Mesenchymal stem cell (in vitro differentiated cells and primary cell): Measurements from ENCODE around the gene DERL3.
A peak's percentile ranks its signal among the peaks of the same experiment; 100 is the strongest.

Experiments used
- DNase-seq: peaks from one replicate; pipeline ENCODE4 v3.0.0-alpha.2; 2013
- H2AFZ ChIP-seq: one replicate; pipeline ENCODE4 v1.6.1; 2013; ENCODE audit warnings: low read depth, mild to moderate bottlenecking, control low read depth, inconsistent platforms, low read length, moderate library complexity
- H2AK5ac ChIP-seq: 2 replicates; pipeline ENCODE4 v1.6.1; 2013; ENCODE audit warnings: low read length, moderate library complexity, mild to moderate bottlenecking, inconsistent platforms; ENCODE audit not compliant: severe bottlenecking
- H2BK120ac ChIP-seq: one replicate; pipeline ENCODE4 v1.6.1; 2013; ENCODE audit warnings: low read depth, mild to moderate bottlenecking, inconsistent platforms, low read length, moderate library complexity
- H2BK12ac ChIP-seq, 2 experiments: one replicate each; pipeline ENCODE4 v1.6.1; 2013; ENCODE audit warnings: inconsistent platforms in 2 of 2, low read length in 2 of 2, mild to moderate bottlenecking in 2 of 2, moderate library complexity in 2 of 2, control low read depth in 1 of 2
- H2BK15ac ChIP-seq: one replicate; pipeline ENCODE4 v1.6.1; 2013; ENCODE audit warnings: mild to moderate bottlenecking, low read depth, inconsistent platforms; ENCODE audit not compliant: poor library complexity, severe bottlenecking
- H2BK5ac ChIP-seq: 2 replicates; pipeline ENCODE4 v1.6.1; 2013; ENCODE audit warnings: low read depth, mild to moderate bottlenecking, low read length, control low read depth, inconsistent platforms; ENCODE audit not compliant: poor library complexity, severe bottlenecking
- H3K14ac ChIP-seq, 2 experiments: one replicate each; pipeline ENCODE4 v1.6.1; 2013; ENCODE audit warnings: inconsistent platforms in 2 of 2, low read length in 2 of 2, control low read depth in 1 of 2, mild to moderate bottlenecking in 1 of 2, moderate library complexity in 1 of 2
- H3K18ac ChIP-seq, 2 experiments: one replicate each; pipeline ENCODE4 v1.6.1; 2013; ENCODE audit warnings: inconsistent platforms in 2 of 2, low read length in 2 of 2, control low read depth in 1 of 2, low read depth in 1 of 2, mild to moderate bottlenecking in 1 of 2
- H3K23ac ChIP-seq, 2 experiments: one replicate each; pipeline ENCODE4 v1.6.1; 2013; ENCODE audit warnings: inconsistent platforms in 2 of 2, low read length in 2 of 2, mild to moderate bottlenecking in 2 of 2, moderate library complexity in 2 of 2, control low read depth in 1 of 2
- H3K27ac ChIP-seq: 2 replicates; pipeline ENCODE4 v1.5.1; 2013; ENCODE audit warnings: mild to moderate bottlenecking, moderate library complexity, low read length, control low read depth, inconsistent platforms; ENCODE audit not compliant: poor library complexity, severe bottlenecking
- H3K27me3 ChIP-seq, 2 experiments: 2 replicates each; pipeline versions ENCODE4 v1.6.1 to v1.7.0; 2013; ENCODE audit warnings: low read length in 2 of 2, mild to moderate bottlenecking in 2 of 2, moderate library complexity in 2 of 2, control low read depth in 1 of 2, inconsistent platforms in 1 of 2; ENCODE audit not compliant: control insufficient read depth in 1 of 2, insufficient read depth in 1 of 2
- H3K36me3 ChIP-seq, 2 experiments: 2 replicates each; pipeline versions ENCODE4 v1.6.1 to v1.7.0; 2013; ENCODE audit warnings: low read length in 2 of 2, control low read depth in 1 of 2, inconsistent platforms in 1 of 2, low read depth in 1 of 2, mild to moderate bottlenecking in 1 of 2; ENCODE audit not compliant: insufficient read depth in 2 of 2, control insufficient read depth in 1 of 2
- H3K4ac ChIP-seq, 2 experiments: one replicate each; pipeline ENCODE4 v1.6.1; 2013; ENCODE audit warnings: inconsistent platforms in 2 of 2, low read length in 2 of 2, mild to moderate bottlenecking in 2 of 2, moderate library complexity in 2 of 2, control low read depth in 1 of 2, low read depth in 1 of 2
- H3K4me1 ChIP-seq: 2 replicates; pipeline ENCODE4 v1.6.1; 2013; ENCODE audit warnings: low read depth, low read length, control low read depth; ENCODE audit not compliant: control insufficient read depth, insufficient read depth
- H3K4me2 ChIP-seq: 2 replicates; pipeline ENCODE4 v1.6.1; 2013; ENCODE audit warnings: low read length, mild to moderate bottlenecking, inconsistent platforms; ENCODE audit not compliant: poor library complexity, severe bottlenecking
- H3K4me3 ChIP-seq, 2 experiments: 2 replicates each; pipeline versions ENCODE4 v1.5.1 to v1.7.0; 2013; ENCODE audit warnings: low read length in 2 of 2, mild to moderate bottlenecking in 2 of 2, control low read depth in 1 of 2, low read depth in 1 of 2; ENCODE audit not compliant: insufficient read depth in 1 of 2
- H3K79me1 ChIP-seq: replicated peaks from 2 replicates; pipeline ENCODE4 v1.6.1; 2013; ENCODE audit warnings: mild to moderate bottlenecking, control low read depth, low read length, inconsistent platforms; ENCODE audit not compliant: poor library complexity, severe bottlenecking
- H3K9ac ChIP-seq: 2 replicates; pipeline ENCODE4 v1.7.0; 2013; ENCODE audit warnings: mild to moderate bottlenecking, low read length, moderate library complexity
- H3K9me3 ChIP-seq: 2 replicates; pipeline ENCODE4 v1.7.0; 2013; ENCODE audit warnings: mild to moderate bottlenecking, low read length; ENCODE audit not compliant: control insufficient read depth
- H4K8ac ChIP-seq: one replicate; pipeline ENCODE4 v1.6.1; 2013; ENCODE audit warnings: inconsistent platforms, mild to moderate bottlenecking, low read length, moderate library complexity
- H4K91ac ChIP-seq: one replicate; pipeline ENCODE4 v1.6.1; 2013; ENCODE audit warnings: mild to moderate bottlenecking, low read length, inconsistent platforms
- WGBS: methylation state at CpG from one replicate; pipeline ENCODE4 v1.1.7; 2013; ENCODE audit warnings: mixed read lengths; 5-methylcytosine and 5-hydroxymethylcytosine counted together

DERL3 gene

DNA sequence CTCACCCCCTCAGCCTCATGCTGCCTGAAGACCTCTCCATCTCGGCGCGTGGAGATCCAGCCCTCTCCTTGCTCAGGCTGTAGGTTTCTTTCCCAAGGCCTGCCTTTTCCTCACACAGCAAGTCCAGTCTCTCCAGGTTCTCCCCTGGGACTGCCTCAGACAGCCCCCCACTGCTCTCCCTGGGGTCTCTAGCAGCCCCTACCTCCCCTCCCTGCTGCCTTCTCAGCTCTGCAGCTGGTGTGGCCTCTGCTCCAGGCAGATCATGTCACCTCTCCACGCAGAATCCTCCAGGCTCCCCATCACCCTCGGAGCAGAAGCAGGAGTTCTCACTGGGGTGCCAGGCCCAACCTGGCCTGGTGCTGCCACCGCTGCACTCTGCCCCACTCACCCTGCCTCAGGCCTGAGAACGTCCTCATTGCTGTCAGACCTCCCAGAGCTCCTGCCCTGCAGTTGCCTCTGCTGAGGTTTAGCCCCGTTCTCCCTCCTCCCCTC lies 36.9 kb downstream of the DERL3 start:
- H3K14ac ChIP-seq, result peak overlapping the region in 1 of 2 experiments; percentile 28

DNA sequence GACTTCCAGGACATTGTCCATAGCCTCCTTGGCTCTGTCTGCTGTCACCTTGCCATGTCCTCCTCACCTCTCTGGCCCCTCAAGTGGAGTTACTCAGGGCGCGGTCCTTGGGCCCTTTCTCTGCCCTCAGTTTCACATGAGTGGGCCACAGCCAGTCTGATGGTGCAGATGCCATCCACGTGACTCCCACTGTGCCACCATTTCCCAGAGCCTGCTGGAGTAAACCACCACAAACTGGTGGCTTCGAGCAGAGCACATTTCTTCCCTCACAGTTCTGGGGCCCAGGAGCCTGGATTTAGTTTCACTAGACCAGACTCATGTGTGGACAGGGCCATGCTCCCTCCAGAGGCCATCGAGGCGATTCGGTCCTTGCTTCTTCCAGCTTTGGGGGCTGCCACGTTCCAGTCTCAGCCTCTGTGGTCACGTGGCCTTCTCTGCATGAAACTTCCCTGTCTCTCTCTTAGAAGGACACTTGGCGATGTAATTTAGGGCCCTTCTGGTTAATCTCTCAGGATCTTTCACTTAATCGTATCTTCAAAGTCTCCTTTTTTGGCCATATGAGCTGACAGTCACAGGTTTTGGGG lies 37.5 kb downstream of the DERL3 start:
- no peak overlapping the region for H3K4ac ChIP-seq
- H3K18ac ChIP-seq, result no peak overlapping the region
- no peak overlapping the region for H2AK5ac ChIP-seq
- no peak overlapping the region for H4K91ac ChIP-seq
- peaks cover 52% of the 10 kb centered on the region for H3K79me1 ChIP-seq
- H3K14ac ChIP-seq, result no peak overlapping the region
- no peak overlapping the region for H2AFZ ChIP-seq
- H4K8ac ChIP-seq, result no peak overlapping the region
- no peak overlapping the region for H3K9ac ChIP-seq
- H2BK120ac ChIP-seq, result no peak overlapping the region
- H3K36me3 ChIP-seq, result peaks cover 78 to 80% of the 10 kb centered on the region in 2 experiments
- H2BK5ac ChIP-seq, result no peak overlapping the region
- H3K4me1 ChIP-seq, result no peaks in the 10 kb centered on the region
- no peak overlapping the region for H3K4me3 ChIP-seq
- H2BK15ac ChIP-seq, result no peak overlapping the region
- 98% methylated on average over 9 of the region's 11 CpGs for WGBS
- H3K23ac ChIP-seq, result no peak overlapping the region
- H2BK12ac ChIP-seq, result no peak overlapping the region
- no peaks in the 10 kb centered on the region for H3K27me3 ChIP-seq
- H3K9me3 ChIP-seq, result no peaks in the 10 kb centered on the region
- DNase-seq, result no peak
- H3K4me2 ChIP-seq, result no peak overlapping the region
- no peak overlapping the region for H3K27ac ChIP-seq

More for the DNA sequence above, 36.9 kb downstream of the DERL3 start:
- DNase-seq, result no peak
- H2AFZ ChIP-seq, result no peak overlapping the region
- H2BK120ac ChIP-seq, result no peak overlapping the region
- no peak overlapping the region for H3K27ac ChIP-seq
- peaks cover 48% of the 10 kb centered on the region for H3K79me1 ChIP-seq
- H4K91ac ChIP-seq, result no peak overlapping the region
- H3K4ac ChIP-seq, result no peak overlapping the region
- H3K4me3 ChIP-seq, result peak overlapping the region in 1 of 2 experiments; percentile 23
- no peaks in the 10 kb centered on the region for H3K4me1 ChIP-seq
- peaks cover 76 to 80% of the 10 kb centered on the region in 2 experiments for H3K36me3 ChIP-seq
- no peak overlapping the region for H2BK5ac ChIP-seq
- no peak overlapping the region for H2AK5ac ChIP-seq
- H3K27me3 ChIP-seq, result no peaks in the 10 kb centered on the region
- no peak overlapping the region for H3K23ac ChIP-seq
- 99% methylated on average over 8 of the region's 8 CpGs for WGBS
- no peak overlapping the region for H2BK12ac ChIP-seq
- no peaks in the 10 kb centered on the region for H3K9me3 ChIP-seq
- H3K9ac ChIP-seq, result no peak overlapping the region
- H4K8ac ChIP-seq, result no peak overlapping the region
- no peak overlapping the region for H3K18ac ChIP-seq
- H3K4me2 ChIP-seq, result no peak overlapping the region
- no peak overlapping the region for H2BK15ac ChIP-seq

DNA sequence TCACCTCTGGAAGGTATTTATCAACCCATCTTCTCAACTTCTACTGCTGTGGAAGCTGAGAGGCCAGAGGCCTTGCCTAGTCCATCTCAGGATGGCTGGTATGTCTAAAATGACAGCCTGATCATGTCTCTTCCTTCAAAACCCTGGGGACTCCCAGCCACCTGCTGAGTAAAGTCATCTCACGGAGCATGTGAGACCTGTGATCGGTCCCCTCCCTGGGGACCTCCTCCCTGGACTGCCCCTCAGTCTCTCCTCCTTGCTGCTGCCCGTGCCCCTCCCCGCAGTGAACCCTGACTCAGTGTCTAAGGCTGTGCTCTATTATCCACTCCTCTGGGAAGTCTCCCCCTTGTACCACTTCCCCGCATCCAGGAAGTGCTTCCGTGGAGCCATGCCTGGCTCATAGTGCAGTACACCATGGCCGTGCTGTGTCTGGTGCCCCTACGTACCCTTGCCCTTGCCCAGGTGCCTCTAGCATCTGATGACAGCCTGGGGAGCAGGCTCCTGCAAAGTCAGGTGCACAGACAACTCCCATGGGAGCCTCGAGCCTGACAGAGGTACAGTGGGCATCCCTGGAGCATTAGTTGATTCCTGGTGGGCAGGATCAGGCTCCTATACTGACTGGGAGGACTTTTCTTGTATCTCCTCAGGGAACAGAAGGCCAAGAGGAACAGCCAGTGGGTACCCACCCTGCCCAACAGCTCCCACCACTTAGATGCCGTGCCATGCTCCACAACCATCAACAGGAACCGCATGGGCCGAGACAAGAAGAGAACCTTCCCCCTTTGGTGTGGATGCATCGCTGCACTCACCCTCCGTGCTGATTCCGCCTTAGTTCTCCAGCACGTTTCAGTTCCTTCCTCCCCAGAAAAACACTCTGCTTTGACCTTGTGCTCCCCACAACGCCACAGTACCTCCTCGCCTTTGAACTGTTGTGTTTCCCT lies 38.2 kb downstream of the DERL3 start:
- H3K79me1 ChIP-seq, result peaks cover 51% of the 10 kb centered on the region
- no peak overlapping the region for H2BK12ac ChIP-seq
- H3K4ac ChIP-seq, result no peak overlapping the region
- H4K8ac ChIP-seq, result no peak overlapping the region
- H3K9ac ChIP-seq, result no peak overlapping the region
- H3K27ac ChIP-seq, result no peak overlapping the region
- no peak overlapping the region for H2BK15ac ChIP-seq
- peaks cover 80% of the 10 kb centered on the region in 2 experiments for H3K36me3 ChIP-seq
- H2BK5ac ChIP-seq, result no peak overlapping the region
- WGBS, result 97% methylated on average over 18 of the region's 18 CpGs
- H3K9me3 ChIP-seq, result no peaks in the 10 kb centered on the region
- no peak overlapping the region for H2AK5ac ChIP-seq
- no peaks in the 10 kb centered on the region for H3K4me1 ChIP-seq
- no peak overlapping the region for H3K23ac ChIP-seq
- H3K4me3 ChIP-seq, result no peak overlapping the region
- no peak overlapping the region for H2AFZ ChIP-seq
- no peak for DNase-seq
- no peak overlapping the region for H3K14ac ChIP-seq
- H4K91ac ChIP-seq, result no peak overlapping the region
- H3K27me3 ChIP-seq, result no peaks in the 10 kb centered on the region
- no peak overlapping the region for H3K4me2 ChIP-seq
- no peak overlapping the region for H3K18ac ChIP-seq
- H2BK120ac ChIP-seq, result no peak overlapping the region

DNA sequence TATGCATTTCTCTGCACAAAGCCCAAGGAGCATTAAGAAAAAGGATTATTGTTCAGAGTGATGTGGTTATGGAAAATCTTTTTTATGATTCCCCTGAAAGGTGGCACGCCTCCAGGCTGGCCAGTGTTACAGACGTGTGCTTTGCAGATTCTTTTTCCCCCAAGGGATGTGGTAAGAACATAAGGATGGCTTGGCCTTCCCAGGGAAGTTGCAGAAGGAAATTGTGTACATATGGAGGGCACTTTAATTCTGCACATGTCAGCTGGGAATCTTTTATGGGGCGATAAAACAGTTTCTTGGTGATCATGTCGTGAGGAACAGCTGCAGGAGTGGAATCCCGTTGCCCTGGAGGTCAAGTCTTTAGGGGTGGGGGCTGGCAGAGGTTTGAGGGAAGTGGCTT lies 42.3 kb downstream of the DERL3 start:
- Histone ChIP-seq H3K18ac (no peak overlapping the region), H2AFZ (no peak overlapping the region)
- 69% methylated on average over 5 of the region's 5 CpGs for WGBS

More for the DNA sequence above, 42.3 kb downstream of the DERL3 start:
- no peak overlapping the region for H4K8ac ChIP-seq
- no peaks in the 10 kb centered on the region for H3K27me3 ChIP-seq
- H3K4me1 ChIP-seq, result peaks cover 4% of the 10 kb centered on the region
- no peak overlapping the region for H3K4ac ChIP-seq
- no peaks in the 10 kb centered on the region for H3K9me3 ChIP-seq
- H3K27ac ChIP-seq, result no peak overlapping the region
- H2BK15ac ChIP-seq, result no peak overlapping the region
- H2BK120ac ChIP-seq, result no peak overlapping the region
- no peak overlapping the region for H2AK5ac ChIP-seq
- H3K14ac ChIP-seq, result no peak overlapping the region
- no peak overlapping the region for H2BK12ac ChIP-seq
- no peak overlapping the region for H3K9ac ChIP-seq
- no peak overlapping the region for H3K23ac ChIP-seq
- DNase-seq, result no peak
- H3K4me2 ChIP-seq, result no peak overlapping the region
- H3K79me1 ChIP-seq, result peaks cover 38% of the 10 kb centered on the region
- H2BK5ac ChIP-seq, result no peak overlapping the region
- no peak overlapping the region for H4K91ac ChIP-seq
- H3K36me3 ChIP-seq, result peaks cover 72 to 83% of the 10 kb centered on the region in 2 experiments
- no peak overlapping the region for H3K4me3 ChIP-seq
